Endothelial cell of umbilical vein (primary cell): ENCODE data around the gene COMT.

Source experiments
- CTCF ChIP-seq, 2 donors: IDR thresholded peaks; 1 replicate in 1 of 2; 2 replicates in 1 of 2; pipeline ENCODE4 v1.5.1; 2011; ENCODE audit warnings: low read length in 2 of 2, mild to moderate bottlenecking in 2 of 2, moderate library complexity in 2 of 2, control low read depth in 1 of 2, inconsistent platforms in 1 of 2, low read depth in 1 of 2; ENCODE audit not compliant: insufficient read depth in 1 of 2; ENCODE audit errors: extremely low read depth in 1 of 2
- EZH2 ChIP-seq: IDR thresholded peaks from 2 replicates; pipeline ENCODE4 v1.6.1; 2012; ENCODE audit warnings: borderline replicate concordance, low read depth, mild to moderate bottlenecking, moderate library complexity, low read length, inconsistent platforms; ENCODE audit not compliant: severe bottlenecking
- FOS ChIP-seq: IDR thresholded peaks from 2 replicates; pipeline ENCODE4 v1.6.1; 2011; ENCODE audit warnings: mild to moderate bottlenecking, low read length, moderate library complexity, borderline replicate concordance; ENCODE audit not compliant: insufficient read depth
- GATA2 ChIP-seq: IDR thresholded peaks from 2 replicates; pipeline ENCODE4 v1.7.0; 2011; ENCODE audit warnings: low read depth, mild to moderate bottlenecking, moderate library complexity, mixed read lengths, low read length; ENCODE audit not compliant: insufficient read length, insufficient read depth
- JUN ChIP-seq: IDR thresholded peaks from 2 replicates; pipeline ENCODE4 v1.6.1; 2011; ENCODE audit warnings: borderline replicate concordance, low read depth; ENCODE audit not compliant: insufficient read length, insufficient read depth
- MAX ChIP-seq: IDR thresholded peaks from 2 replicates; pipeline ENCODE4 v1.6.1; 2011; ENCODE audit not compliant: insufficient read depth, insufficient read length
- POLR2A ChIP-seq: IDR thresholded peaks from 2 replicates; pipeline ENCODE4 v1.6.1; 2012; ENCODE audit warnings: low read depth, mild to moderate bottlenecking, control low read depth, low read length
- POLR2AphosphoS5 ChIP-seq: IDR thresholded peaks from 2 replicates; pipeline ENCODE4 v1.6.1; 2012; ENCODE audit warnings: low read depth, mild to moderate bottlenecking, control low read depth, low read length, moderate library complexity; ENCODE audit not compliant: insufficient read depth

GRCh38 chr22:19961201-19961580 is 19.6 kb downstream of the COMT start:
- TF ChIP-seq POLR2A = no peak
- TF ChIP-seq CTCF (IDR thresholded peaks at IDR 0.05; ENCODE audit: extremely low read depth in 1 of 2, insufficient read depth in 1 of 2, low read depth in 1 of 2, low read length in 2 of 2) = no peak
- TF ChIP-seq FOS = no peak
- TF ChIP-seq EZH2 = no peak
- no peak for TF ChIP-seq POLR2AphosphoS5
- TF ChIP-seq JUN = no peak
- no peak for TF ChIP-seq MAX
- no peak for TF ChIP-seq GATA2
